CD4-positive, alpha-beta T cell treated with Interleukin-21 for 1 hour (primary cell): ENCODE measurements around the gene ELFN1.

ENCODE experiments used
- DNase-seq: peaks from one replicate; pipeline ENCODE4 v3.0.0-alpha.2; 2020

Gene ELFN1

DNA sequence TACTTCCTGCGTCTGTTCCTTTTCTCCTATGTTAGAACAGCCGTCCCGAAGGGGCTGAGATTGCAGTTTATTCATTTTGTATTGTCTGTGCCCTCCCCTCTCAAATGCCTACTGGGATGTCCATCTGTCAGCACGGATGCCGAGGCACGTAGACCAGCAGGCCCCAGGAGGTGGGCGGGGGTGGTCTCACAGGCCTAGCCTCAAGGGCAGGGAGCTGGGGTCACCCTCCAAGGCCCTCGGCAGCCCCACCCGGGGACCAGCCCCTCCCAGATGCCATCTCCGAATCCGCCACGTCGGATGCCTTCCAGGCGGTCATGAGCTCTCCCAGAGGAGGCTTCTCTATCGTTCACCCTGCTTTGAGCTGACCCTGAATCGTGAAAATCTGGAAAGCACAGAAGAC is 59.7 kb downstream of the ELFN1 start:
- no peak for DNase-seq

DNA sequence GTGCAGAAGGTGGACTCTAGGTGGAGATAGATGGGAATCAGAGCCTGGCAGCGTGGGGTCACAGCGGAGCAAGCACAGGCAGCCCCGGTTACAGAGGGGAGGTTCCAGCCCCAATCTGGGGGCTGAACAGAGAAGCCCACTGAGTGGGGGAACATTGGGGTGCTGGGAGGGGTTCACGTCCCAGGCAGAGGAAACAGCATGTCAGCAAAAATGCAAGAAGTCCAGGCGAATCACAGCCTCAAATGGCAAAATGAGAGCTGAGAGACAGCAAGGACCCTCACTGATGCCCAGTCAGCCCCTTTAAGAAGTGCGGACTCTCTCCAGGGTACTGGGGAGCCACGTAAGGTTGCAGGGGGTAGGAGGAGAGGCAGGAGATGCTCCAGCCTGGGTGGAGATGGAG is 62.0 kb downstream of the ELFN1 start:
- no peak for DNase-seq

DNA sequence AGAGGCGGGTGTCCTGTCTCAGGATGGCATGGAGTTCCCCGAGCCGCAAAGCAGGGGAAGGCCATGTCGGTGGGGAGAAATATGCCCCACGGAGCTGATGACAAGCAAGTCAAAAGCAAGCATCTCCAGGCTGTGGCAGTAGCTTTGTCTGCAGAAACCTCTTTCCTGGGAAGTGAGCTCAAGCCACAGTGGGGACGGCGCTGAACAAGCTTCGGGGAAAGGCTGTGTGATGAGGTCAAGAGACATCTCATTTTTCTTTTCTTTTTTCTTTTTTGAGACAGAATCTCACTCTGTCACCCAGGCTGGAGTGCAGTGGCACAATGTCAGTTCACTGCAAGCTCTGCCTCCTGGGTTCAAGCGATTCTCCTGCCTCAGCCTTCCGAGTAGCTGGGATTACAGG is 62.6 kb downstream of the ELFN1 start:
- DNase-seq, result no peak

DNA sequence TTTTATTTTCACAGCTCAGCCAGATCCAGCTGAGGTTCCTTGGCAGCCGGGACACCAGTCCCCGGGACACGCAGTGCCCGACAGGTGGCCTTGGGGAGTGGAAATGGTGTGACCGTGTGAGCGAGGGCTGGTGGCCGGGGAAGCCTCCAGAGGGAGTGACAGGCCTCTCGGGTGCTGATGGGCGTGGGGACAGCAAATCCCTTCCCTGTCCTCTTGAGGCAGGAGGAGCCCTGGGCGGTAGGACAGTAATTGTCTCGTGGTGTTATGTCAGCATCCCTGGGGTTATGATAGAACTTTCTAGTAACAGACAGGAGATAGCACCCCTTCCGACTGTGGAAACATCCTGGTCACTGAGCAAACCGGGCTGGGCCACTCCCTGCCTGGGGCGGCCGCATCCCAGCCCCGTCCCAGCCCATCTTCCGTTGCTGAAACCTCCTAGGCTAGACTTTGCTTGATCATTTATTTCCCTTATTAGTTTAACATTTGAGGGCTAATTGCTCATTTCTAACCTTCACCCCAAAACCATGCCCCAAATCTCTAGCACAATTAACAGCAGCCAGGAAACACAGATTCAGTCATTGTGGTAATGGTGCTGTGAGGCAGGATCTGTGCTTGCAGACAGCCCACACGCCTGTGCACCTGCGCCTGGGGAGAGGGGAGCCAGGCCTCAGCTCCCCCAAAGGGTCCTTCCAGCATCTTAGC is 63.3 kb downstream of the ELFN1 start:
- DNase-seq, result no peak

DNA sequence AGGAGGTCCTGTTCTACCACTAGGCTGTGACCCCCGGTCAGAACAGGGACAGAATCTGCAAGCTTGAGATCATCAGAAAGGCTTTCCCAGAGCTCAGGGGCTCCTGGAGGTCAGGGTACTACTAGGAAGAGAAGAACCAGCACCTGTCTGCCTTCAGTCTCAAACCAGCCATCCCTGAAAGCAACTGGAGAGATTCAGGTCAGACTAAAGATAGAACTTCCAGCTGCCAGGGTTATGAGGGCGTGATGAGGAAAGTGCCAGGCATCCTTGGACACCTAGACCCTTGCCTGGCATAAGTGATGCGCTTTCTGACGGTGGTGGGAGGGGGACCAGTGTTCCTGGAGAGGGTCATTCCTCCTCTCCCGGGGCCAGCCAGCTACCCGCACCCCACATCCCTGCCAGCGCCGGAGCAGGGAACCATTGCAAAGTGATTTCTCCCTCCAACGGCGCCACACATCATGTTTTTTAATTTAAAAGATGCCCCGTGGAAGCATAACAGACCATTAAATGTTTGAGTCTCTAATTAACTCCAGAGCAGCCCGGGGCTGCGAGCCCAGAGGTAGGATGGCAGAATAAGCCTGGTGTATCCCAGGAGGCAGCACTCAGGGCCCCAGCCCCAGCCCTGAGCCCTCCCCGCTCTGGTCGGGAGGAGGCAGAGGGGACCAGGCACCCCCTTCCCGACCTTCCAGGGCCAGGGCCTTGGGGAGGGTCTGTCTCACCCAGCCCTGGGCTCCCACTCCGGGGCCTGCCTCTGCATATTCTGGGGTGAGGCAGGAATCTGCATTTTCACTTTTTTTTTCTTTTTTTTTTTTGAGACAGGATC is 64.0 kb downstream of the ELFN1 start:
- DNase-seq, result no peak

DNA sequence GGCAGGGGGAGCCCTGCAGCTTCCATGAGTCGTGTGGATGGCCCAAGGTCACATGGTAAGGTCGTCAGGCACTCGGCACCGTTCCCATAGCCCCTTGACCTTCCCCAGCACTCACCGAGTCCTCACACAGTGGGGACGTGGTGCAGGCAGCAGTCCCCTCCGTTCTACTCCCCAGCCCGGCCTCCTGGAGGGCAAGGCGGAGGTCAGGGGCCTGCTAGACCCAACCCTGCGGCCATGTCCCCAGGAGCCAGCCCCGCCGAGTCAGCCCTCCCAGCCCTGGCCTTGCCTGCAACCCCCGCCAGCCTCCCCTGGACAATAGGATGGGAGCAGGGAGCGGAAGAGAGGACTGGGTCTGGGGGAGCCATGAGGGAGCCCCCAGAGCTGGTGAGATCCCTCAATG is 65.2 kb downstream of the ELFN1 start:
- DNase-seq, result no peak

DNA sequence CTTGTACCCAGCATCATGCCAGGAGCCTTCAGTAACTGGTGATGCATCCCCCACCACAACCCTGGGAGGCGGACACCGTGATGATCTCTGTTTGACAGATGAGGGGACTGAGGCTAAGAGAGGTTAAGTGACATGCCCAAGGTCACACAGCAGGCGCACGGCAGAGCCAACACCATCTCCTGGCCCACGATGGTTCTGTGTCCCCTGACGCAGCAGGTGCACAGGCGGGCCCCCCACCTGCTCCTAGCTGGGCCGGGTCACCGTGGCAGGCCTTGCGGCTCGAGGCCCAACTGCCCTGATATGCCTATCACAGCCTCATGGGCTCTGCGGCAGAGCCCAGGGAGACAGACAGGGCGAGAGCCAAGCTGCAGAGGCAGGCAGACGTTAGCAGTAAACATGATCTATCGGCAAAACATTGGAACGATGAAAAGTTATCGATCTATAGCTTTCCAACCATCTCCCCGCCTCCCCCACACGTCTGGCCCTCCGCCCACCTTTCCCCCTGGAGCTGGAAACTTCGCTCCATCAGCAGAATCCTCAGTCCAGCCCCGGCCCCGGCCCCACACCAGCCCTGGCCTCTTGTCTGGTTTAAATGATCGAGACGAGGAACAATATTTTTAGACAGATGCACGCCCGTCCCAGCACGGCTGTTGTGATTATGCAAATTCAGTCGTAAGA is 65.9 kb downstream of the ELFN1 start:
- no peak for DNase-seq

DNA sequence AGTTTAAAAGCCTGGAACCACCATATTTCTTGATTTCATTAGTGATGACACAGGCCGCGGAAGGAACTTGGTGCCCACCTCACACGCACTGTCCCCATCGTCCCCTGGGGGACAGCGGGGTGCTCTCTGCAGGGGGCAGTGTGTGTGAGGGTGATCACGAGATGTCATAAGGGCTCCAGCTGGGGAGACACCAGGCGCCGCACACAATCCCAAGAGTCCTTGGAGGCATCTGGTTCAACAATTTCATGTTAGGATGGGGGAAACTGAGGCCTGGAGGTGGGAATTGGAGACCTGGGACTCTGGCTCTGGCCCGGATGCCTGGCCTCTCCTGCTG is 66.4 kb downstream of the ELFN1 start:
- DNase-seq, result no peak

DNA sequence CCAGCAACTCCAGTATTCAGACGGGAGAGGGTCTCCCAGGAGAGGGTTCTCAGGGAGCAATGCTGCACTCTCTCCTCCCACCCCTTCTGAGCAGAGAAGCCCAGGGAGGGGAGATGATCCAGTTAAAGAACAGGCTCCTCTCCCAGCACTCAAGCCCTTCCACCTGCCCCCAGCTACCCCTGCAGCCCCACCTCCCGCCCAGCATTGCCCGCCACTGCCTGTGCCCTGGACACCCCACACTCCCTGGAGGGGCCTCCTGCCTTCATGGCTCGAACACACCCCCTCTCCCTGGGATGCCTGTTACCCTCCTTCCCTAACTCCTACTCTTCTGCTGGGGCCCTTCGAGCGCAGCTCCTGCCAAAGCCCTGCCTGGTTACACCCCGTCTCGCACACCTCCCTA is 66.8 kb downstream of the ELFN1 start:
- DNase-seq, result no peak

DNA sequence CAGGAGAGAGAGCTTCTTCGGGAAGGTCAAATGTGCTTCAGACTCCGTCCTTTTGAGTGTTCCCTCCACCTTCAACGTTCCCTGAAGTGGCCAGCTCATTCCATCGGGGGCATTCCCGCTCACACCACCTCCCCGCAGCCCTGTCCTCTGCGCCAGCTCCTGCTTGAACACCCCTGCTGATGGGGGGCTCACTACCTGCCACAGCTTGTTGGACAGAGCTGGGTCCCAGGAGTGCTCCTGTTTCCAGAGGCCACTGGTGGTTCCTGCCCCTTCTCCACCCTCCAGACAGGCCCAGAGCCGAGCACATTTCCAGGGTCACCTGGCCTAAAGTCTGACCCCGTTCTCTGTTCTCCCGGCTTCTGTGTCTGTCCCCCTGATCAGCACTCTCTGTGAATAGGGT is 67.4 kb downstream of the ELFN1 start:
- DNase-seq, result no peak

DNA sequence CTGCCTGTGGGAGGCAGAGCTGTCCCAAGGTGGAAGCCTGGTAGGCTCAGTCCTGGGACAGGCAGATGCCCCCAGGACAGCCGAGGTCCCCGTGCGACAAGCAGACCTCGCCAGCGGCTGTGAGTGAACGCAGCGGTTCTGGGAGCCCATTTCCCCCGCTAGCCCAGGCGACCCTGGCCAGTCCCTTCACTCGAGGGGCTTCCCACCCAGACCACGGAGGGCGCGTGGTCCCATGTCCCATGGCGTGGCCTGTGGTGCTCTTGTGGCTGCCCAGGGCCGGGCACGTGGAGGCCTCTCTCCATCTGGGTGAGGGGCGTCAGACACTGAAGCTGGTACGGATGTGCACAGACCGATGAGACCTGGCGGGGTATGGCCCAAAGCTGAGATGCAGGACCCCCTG is 67.9 kb downstream of the ELFN1 start:
- DNase-seq, result no peak

DNA sequence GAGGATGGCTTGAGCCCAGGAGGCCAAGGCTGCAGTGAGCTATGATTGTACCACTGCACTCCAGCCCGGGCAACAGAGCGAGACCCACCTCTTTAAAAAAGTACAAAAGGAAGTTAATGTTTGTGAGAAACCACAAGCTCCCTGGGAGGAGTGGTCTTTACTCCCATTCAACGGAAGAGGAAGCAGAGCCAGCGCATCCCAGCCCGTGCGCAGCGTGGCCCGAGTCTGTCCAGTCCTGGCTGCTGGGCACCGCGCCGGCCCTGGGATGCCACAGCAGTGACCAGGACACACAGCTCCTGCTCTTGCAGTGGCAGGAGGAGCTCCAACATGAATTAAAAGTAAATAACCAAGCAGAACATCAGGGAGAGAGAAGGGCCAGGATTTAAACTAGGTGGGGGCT is 68.4 kb downstream of the ELFN1 start:
- no peak for DNase-seq

DNA sequence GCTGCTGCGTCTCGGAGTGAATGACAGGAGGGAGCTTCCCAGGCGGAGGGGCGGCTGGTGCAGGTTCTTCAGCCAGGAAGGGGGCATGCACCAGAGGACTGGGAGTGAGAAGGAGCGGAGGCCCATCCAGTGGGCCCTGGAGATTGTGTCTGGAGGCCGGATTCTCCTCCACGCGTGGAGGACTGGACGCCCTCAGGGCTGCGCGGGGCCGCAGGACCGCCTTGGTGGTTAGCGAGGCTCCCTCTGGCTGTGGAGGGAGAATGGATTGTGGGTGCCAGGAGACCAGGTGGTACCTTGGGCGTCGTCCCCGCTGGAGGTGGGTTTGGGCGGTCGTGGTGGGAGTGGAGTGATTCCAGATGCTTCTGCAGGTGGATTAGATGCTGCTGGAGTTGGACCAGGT is 68.9 kb downstream of the ELFN1 start:
- DNase-seq, result no peak

DNA sequence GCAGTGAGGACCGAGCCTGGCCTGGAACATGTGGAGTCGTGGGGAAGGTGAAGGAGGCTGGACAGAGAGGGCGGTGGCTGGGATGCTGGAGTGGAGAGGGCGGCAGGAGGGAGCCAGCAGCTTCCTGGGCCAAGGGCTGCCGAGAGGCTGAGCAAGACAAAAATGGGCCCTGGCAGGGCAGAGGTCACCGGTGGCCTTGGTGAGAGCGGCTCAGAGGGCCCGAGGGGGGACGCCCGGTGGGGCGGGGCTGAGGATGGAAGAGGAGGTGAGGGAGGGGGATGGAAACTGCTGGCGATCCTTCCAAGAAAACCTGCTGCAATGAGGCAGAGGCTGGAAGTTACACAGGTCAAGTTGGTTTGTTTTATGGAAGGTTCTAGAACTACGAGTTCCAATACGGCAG is 69.5 kb downstream of the ELFN1 start:
- no peak for DNase-seq

DNA sequence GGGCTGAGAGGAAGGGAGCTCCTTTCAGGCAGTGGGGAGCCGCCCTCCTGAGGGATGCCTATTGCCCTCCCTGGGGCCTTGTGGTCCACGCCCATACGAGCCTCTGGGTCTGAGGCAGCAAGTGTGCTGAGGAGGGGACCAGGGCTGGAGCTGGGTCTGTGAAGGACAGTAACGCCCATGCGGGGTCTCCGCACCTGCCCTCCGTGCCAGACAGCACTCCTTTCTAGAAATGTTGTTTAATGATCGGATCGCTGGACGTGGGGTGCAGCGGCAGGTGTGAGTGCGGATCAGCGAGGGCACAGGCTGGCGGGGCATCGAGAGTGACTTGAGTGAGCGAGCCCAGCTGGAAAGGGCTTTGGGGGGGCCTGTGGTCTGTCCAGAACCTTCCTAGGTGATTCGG is 70.1 kb downstream of the ELFN1 start:
- DNase-seq, result no peak

DNA sequence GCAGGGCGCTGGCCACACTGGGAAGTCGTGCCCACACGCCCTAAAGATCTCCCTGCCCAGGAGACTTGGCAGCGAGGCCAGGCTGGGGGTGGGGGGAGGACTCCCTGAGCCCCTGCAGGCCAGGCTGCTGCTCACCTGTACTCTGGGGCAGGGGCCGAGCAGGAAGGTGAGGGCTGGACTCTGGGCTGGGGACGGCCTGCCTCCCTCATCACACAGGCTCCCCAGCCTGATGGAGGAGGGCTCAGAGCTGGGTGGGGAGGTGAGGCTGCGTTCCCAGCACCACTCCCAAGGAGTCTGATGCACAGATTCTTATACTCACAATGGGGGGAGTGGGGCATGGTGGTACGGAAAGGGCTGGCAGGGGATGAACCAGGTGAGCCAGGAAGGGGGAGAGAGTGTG is 71.2 kb downstream of the ELFN1 start:
- DNase-seq, result no peak

DNA sequence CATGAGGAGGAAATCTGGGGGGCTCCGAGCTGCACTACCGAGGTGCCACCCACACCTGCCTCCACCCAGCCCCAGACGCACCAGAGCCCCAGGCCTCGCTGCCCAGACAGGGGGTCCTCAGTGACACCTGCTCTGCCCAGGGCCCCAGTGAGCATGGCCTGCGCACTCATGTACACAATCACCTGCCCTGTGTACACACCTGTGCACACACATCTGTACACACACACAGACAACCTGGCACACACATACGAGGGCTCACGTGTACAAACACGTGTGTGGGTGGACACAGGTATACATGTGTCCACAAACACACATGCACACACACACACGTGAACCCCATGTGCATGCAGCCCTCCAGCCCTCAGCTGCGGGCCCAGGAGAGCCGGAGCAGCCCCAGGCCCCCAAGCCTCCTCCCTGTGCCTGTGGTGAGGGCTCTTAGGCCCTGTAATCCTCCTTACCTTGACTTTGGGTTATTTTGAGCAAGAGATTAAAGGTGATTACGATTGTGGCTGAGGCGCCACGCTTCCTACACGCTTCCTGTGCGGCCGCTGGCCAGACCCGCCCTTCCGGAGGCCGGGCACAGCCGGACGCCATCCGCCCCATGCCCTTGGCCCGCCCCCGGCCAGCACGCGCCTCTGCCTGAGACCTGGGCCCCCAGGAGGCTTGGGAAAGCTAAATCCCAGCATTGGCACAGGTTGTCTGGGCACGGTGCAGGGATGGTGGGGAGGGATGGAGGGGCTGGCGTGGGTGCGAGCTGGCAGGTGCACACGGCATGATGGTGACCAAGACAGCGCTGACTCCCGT is 71.9 kb downstream of the ELFN1 start:
- peak; percentile 11 for DNase-seq

DNA sequence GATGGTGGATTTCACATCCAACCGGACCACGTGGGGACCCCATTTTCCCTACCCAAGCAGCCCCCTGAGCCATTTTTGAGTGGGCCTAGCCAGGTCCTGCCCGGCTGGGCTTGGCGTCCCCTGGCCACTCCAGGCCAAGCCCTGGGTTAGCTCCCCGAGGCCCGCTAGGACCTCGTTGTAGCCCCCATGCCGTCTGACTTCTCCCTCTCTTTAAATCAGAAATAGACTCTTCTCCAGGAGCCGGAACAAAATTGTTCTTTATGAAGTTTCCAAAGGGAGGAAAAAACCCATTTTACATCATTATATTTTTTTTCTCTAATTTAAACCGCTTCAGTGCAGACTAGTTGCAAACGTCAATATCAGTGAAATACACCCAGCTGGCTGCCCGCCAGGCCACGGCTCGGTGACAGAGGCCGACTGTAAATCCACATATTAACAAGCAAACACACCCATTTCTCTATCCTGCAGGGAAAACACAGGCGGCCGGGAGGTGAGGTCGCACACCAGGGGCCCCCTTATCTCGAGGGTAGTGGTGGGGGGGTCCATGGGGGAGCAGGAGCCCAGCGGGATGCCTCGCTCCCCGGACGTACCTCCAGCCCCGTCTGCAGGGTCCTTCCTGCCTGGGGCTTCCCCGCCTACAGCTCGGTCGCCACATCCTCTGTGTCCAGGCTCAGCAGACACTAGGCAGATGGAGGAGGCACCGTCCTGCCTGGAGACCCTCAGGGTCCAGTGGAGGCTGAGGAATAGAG is 72.7 kb downstream of the ELFN1 start:
- DNase-seq, result peak; percentile 30

DNA sequence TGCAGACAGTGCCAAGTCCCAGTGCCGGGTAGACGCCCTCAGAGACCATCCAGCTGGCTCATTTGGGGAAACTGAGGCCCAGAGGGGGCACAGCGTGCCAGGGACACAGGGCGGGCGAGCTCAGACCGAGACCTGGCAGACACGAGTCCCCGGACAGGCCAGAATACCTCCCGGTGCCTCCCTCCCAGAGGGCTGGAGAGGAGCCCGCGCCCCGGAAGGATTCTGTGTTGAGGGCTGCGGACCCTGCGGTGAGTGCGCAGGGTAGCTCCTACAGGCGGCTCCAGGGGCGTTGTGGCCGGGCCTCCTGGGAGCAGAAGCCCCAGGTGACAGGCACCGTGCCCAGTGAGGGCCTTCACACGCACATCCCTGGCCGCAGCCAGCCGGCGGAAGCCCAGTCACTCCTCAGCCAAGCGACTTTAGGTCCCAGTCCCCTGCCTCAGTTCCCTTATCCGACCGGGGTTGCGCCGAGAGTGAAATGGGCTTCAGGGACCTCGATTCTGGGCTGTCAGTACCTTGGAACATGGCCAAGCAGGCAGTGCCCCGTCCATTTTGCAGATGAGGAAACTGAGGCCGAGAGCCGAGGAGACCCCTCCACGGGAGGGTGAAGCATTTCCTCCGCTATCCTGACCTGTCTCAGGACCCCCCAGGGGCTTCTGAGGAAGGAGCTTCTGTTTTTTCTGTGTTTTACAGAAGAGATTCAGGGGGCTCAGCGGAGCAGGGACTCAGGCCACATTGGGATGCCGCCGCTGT is 73.6 kb downstream of the ELFN1 start:
- DNase-seq, result no peak

DNA sequence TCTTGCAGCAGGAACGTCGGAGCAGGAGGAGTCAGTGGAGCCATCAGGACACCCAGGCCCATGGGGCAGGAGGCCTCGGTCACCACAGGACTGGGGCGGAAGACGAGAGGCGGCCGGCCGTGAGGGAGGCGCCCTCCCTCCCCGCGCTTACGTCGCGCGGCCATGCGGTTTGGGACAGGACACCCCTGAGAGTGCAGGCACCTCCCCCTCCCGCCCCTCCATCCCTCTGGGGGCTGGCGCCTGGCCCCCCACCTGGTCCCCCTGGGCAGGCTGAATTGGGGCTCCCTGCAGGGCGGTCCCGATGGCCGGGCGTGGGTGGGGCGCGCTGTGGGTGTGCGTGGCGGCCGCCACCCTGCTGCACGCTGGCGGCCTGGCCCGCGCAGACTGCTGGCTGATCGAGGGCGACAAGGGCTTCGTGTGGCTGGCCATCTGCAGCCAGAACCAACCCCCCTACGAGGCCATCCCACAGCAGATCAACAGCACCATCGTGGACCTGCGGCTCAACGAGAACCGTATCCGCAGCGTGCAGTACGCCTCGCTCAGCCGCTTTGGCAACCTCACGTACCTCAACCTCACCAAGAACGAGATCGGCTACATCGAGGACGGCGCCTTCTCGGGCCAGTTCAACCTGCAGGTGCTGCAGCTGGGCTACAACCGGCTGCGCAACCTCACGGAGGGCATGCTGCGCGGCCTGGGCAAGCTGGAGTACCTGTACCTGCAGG is 74.4 kb downstream of the ELFN1 start:
- no peak for DNase-seq

DNA sequence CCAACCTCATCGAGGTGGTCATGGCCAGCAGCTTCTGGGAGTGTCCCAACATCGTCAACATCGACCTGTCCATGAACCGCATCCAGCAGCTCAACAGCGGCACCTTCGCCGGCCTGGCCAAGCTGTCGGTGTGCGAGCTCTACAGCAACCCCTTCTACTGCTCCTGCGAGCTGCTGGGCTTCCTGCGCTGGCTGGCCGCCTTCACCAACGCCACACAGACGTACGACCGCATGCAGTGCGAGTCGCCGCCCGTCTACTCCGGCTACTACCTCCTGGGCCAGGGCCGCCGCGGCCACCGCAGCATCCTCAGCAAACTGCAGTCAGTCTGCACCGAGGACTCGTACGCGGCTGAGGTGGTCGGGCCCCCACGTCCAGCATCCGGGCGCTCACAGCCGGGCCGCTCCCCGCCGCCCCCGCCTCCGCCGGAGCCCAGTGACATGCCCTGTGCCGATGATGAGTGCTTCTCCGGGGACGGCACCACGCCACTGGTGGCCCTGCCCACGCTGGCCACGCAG is 75.0 kb downstream of the ELFN1 start:
- no peak for DNase-seq
